HepG2 (cell line): ENCODE data around the gene GNG3. TPM values are rescaled to one million over a fixed set of nuclear protein-coding genes. Genes with fewer than 3 reads are reported as not detected.

Experiments
- CCDC6 ChIP-seq: sonication (generic); formaldehyde crosslinking; IDR thresholded peaks from 2 replicates; pipeline ENCODE4 v1.8.1; 2022; ENCODE audit warnings: mild to moderate bottlenecking, missing genetic modification reagents, moderate library complexity
- EEA1 ChIP-seq: sonication (generic); formaldehyde crosslinking; IDR thresholded peaks from 2 replicates; pipeline ENCODE4 v1.5.1; 2020; ENCODE audit warnings: mild to moderate bottlenecking, missing genetic modification reagents, borderline replicate concordance
- GZF1 ChIP-seq: sonication (generic); formaldehyde crosslinking; IDR thresholded peaks from 2 replicates; pipeline ENCODE4 v1.5.1; 2020; ENCODE audit warnings: mild to moderate bottlenecking, missing genetic modification reagents
- POGZ ChIP-seq: sonication (generic); formaldehyde crosslinking; IDR thresholded peaks from 2 replicates; pipeline ENCODE4 v1.4.0; 2020; ENCODE audit warnings: mild to moderate bottlenecking, missing genetic modification reagents
- SNAPC4 ChIP-seq: sonication (generic); formaldehyde crosslinking; IDR thresholded peaks from 2 replicates; pipeline ENCODE4 v1.4.0; 2020; ENCODE audit warnings: mild to moderate bottlenecking, missing genetic modification reagents
- THAP11 ChIP-seq: IDR thresholded peaks from 2 replicates; pipeline ENCODE4 v1.6.1; 2016; ENCODE audit warnings: missing biosample characterization, missing genetic modification reagents
- ZBTB21 ChIP-seq: sonication (generic); formaldehyde crosslinking; IDR thresholded peaks from 2 replicates; pipeline ENCODE4 v1.4.0; 2020; ENCODE audit warnings: missing genetic modification reagents
- ZFX ChIP-seq: sonication (generic); formaldehyde crosslinking; IDR thresholded peaks from 2 replicates; pipeline ENCODE4 v1.4.0; 2020; ENCODE audit warnings: mild to moderate bottlenecking, low read depth, missing genetic modification reagents, moderate library complexity
- ZMAT3 ChIP-seq: sonication (generic); formaldehyde crosslinking; conservative IDR thresholded peaks from 2 replicates; pipeline ENCODE4 v1.7.0; 2021; ENCODE audit warnings: missing genetic modification reagents
- ZMYM3 ChIP-seq: sonication (generic); formaldehyde crosslinking; IDR thresholded peaks from 2 replicates; pipeline ENCODE4 v1.5.1; 2020; ENCODE audit warnings: mild to moderate bottlenecking, missing genetic modification reagents
- ZNF350 ChIP-seq: sonication (generic); formaldehyde crosslinking; IDR thresholded peaks from 2 replicates; pipeline ENCODE4 v1.4.0; 2020; ENCODE audit warnings: mild to moderate bottlenecking, low read depth, missing genetic modification reagents, borderline replicate concordance
- ZNF737 ChIP-seq: sonication (generic); formaldehyde crosslinking; IDR thresholded peaks from 2 replicates; pipeline ENCODE4 v1.5.0; 2020; ENCODE audit warnings: missing genetic modification reagents, mild to moderate bottlenecking, borderline replicate concordance
- ZNF776 ChIP-seq: sonication (generic); formaldehyde crosslinking; IDR thresholded peaks from 2 replicates; pipeline ENCODE4 v1.4.0; 2020; ENCODE audit warnings: mild to moderate bottlenecking, missing genetic modification reagents
- ZNF83 ChIP-seq: sonication (generic); formaldehyde crosslinking; IDR thresholded peaks from 2 replicates; pipeline ENCODE4 v1.4.0; 2020; ENCODE audit warnings: missing genetic modification reagents, mild to moderate bottlenecking, borderline replicate concordance
- polyA plus RNA-seq, 8 experiments: library from polyadenylated mRNA; depleted of rRNA in 3 of 8; stranded (reverse) in 7 of 8; unstranded in 1 of 8; fragments of >200 nt; fragmentation: Illumina TruSeq in 4 of 8; extraction: Trizol in 4 of 8; gene quantifications; 2 replicates each; pipeline versions ENCODE4 v1.2.1 to v1.2.3, GENCODE V29; 2011 to 2016; ENCODE audit warnings: low read depth in 4 of 8, missing spikeins in 1 of 8, mixed read lengths in 1 of 8; ENCODE audit not compliant: insufficient read depth in 1 of 8
- total RNA-seq, 5 experiments: library from RNA; depleted of rRNA; stranded (reverse); fragments of >200 nt; fragmentation: Illumina TruSeq; extraction: Trizol; gene quantifications; 2 replicates each; pipeline ENCODE4 v1.2.3, GENCODE V29; 2016; ENCODE audit warnings: low read depth in 1 of 5
- TF ChIP-seq, protein P1 (sequence below): sonication (generic); formaldehyde crosslinking; IDR thresholded peaks from 2 replicates; pipeline ENCODE4 v1.8.0; 2022; ENCODE audit warnings: mild to moderate bottlenecking, missing genetic modification reagents, borderline replicate concordance
- TF ChIP-seq, protein P2 (sequence below): sonication (generic); formaldehyde crosslinking; IDR thresholded peaks from 2 replicates; pipeline ENCODE4 v1.4.0; 2020; ENCODE audit warnings: missing genetic modification reagents, low read depth, mild to moderate bottlenecking, borderline replicate concordance
- TF ChIP-seq, protein P3 (sequence below): IDR thresholded peaks from 2 replicates; pipeline ENCODE4 v1.6.1; 2018; ENCODE audit warnings: missing genetic modification reagents, mild to moderate bottlenecking, missing compliant biosample characterization

The GNG3 gene
- total and polyA plus RNA-seq, 2 of the 13 experiments (the other 11 are each of a cell fraction or from before 2014, with no cell fraction given), result not detected

DNA sequence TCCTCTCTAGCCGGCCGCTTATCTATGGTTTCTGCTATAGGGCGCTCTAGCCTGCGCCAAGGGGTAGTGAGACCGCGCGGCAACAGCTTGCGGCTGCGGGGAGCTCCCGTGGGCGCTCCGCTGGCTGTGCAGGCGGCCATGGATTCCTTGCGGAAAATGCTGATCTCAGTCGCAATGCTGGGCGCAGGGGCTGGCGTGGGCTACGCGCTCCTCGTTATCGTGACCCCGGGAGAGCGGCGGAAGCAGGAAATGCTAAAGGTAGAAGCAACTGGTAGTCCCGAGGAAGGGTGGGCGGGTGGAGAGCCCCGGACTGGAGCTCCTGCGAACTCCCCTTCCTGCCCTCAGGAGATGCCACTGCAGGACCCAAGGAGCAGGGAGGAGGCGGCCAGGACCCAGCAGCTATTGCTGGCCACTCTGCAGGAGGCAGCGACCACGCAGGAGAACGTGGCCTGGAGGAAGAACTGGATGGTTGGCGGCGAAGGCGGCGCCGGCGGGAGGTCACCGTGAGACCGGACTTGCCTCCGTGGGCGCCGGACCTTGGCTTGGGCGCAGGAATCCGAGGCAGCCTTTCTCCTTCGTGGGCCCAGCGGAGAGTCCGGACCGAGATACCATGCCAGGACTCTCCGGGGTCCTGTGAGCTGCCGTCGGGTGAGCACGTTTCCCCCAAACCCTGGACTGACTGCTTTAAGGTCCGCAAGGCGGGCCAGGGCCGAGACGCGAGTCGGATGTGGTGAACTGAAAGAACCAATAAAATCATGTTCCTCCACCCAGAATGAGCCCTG lies 35.7 kb upstream of the GNG3 start, which contains the start of the genes LBHD1 and UQCC3 (continued):
- TF ChIP-seq SNAPC4 (CRISPR knock-in tag) (0 out of 2 replicates have a peak, but pooled peaks have one; percentile 80), ZMYM3 (CRISPR knock-in tag) (0 out of 2 replicates have a peak, but pooled peaks have one; percentile 29), ZNF776 (CRISPR knock-in tag) (peak; percentile 73; the same call in 1 of the 2 replicates), THAP11 (peak; percentile 83), ZMAT3 (peak; percentile 37), POGZ (CRISPR knock-in tag) (peak; percentile 65; the same call in 1 of the 2 replicates), ZBTB21 (CRISPR knock-in tag) (no peak), GZF1 (CRISPR knock-in tag) (0 out of 2 replicates have a peak, but pooled peaks have one; percentile 17), ZNF83 (CRISPR knock-in tag) (peak; percentile 72; the same call in 1 of the 2 replicates), ZFX (peak; percentile 68; the same call in 1 of the 2 replicates), CCDC6 (CRISPR knock-in tag) (peak; percentile 70), EEA1 (CRISPR knock-in tag) (peak; percentile 81; the same call in 1 of the 2 replicates), ZNF350 (CRISPR knock-in tag) (peak; percentile 95), ZNF737 (CRISPR knock-in tag) (no peak)
- TF ChIP-seq, protein P1, sequence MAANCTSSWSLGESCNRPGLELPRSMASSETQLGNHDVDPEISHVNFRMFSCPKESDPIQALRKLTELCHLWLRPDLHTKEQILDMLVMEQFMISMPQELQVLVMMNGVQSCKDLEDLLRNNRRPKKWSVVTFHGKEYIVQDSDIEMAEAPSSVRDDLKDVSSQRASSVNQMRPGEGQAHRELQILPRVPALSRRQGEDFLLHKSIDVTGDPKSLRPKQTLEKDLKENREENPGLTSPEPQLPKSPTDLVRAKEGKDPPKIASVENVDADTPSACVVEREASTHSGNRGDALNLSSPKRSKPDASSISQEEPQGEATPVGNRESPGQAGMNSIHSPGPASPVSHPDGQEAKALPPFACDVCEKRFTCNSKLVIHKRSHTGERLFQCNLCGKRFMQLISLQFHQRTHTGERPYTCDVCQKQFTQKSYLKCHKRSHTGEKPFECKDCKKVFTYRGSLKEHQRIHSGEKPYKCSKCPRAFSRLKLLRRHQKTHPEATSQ (CRISPR knock-in tag), result peak; percentile 56; the same call in 1 of the 2 replicates
- TF ChIP-seq, protein P2, sequence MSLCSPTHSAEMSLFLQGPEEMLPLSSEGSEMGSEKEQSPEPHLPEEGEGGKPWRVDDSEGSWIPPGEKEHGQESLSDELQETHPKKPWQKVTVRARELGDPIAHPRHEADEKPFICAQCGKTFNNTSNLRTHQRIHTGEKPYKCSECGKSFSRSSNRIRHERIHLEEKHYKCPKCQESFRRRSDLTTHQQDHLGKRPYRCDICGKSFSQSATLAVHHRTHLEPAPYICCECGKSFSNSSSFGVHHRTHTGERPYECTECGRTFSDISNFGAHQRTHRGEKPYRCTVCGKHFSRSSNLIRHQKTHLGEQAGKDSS (CRISPR knock-in tag), result peak; percentile 20; the same call in 1 of the 2 replicates
- TF ChIP-seq, protein P3, sequence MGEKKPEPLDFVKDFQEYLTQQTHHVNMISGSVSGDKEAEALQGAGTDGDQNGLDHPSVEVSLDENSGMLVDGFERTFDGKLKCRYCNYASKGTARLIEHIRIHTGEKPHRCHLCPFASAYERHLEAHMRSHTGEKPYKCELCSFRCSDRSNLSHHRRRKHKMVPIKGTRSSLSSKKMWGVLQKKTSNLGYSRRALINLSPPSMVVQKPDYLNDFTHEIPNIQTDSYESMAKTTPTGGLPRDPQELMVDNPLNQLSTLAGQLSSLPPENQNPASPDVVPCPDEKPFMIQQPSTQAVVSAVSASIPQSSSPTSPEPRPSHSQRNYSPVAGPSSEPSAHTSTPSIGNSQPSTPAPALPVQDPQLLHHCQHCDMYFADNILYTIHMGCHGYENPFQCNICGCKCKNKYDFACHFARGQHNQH, result peak; percentile 77; the same call in 1 of the 2 replicates
